ENCODE measurements around the gene WASF2.
A peak's percentile ranks its signal among the peaks of the same experiment; 100 is the strongest.

Gene WASF2

DNA sequence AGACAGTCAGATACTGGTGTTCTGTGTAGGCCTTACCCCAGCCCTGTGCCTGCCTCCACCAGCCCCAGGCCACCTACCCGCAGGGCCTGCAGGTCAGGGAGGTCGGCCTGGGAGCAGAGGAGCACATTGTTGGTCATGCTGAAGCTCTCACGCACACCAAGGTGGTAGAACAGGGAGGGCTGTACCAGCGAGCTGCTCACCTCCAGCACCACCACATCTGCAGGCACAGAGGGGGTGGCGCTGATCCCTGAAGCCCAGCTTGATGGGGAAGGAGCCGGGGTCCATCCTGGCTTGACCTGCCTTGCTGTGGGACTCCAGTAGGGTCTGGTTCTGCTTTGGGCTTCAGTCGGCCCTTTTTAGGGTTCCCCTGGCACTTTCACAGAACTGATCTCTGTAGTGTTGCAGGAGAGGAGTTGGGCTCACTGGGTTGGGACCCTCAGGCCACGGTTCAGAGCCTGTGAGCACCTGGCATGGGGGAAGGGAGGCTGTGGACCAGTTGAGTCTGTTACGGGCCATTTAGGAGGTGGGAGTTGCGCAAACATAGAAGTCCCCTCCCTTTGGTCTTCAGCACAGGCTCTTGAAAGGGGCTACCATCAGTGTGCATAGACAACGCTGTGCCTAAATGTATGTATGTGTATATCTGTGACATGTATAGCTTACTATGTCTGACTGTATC lies 125.1 kb downstream of the WASF2 start:
- TF ChIP-seq, protein P1, sequence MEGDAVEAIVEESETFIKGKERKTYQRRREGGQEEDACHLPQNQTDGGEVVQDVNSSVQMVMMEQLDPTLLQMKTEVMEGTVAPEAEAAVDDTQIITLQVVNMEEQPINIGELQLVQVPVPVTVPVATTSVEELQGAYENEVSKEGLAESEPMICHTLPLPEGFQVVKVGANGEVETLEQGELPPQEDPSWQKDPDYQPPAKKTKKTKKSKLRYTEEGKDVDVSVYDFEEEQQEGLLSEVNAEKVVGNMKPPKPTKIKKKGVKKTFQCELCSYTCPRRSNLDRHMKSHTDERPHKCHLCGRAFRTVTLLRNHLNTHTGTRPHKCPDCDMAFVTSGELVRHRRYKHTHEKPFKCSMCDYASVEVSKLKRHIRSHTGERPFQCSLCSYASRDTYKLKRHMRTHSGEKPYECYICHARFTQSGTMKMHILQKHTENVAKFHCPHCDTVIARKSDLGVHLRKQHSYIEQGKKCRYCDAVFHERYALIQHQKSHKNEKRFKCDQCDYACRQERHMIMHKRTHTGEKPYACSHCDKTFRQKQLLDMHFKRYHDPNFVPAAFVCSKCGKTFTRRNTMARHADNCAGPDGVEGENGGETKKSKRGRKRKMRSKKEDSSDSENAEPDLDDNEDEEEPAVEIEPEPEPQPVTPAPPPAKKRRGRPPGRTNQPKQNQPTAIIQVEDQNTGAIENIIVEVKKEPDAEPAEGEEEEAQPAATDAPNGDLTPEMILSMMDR (IDR thresholded peaks at IDR 0.05; ENCODE audit: extremely low read depth, missing control alignments) = no peak
- no peak for DNase-seq (ENCODE audit: low spot score)

DNA sequence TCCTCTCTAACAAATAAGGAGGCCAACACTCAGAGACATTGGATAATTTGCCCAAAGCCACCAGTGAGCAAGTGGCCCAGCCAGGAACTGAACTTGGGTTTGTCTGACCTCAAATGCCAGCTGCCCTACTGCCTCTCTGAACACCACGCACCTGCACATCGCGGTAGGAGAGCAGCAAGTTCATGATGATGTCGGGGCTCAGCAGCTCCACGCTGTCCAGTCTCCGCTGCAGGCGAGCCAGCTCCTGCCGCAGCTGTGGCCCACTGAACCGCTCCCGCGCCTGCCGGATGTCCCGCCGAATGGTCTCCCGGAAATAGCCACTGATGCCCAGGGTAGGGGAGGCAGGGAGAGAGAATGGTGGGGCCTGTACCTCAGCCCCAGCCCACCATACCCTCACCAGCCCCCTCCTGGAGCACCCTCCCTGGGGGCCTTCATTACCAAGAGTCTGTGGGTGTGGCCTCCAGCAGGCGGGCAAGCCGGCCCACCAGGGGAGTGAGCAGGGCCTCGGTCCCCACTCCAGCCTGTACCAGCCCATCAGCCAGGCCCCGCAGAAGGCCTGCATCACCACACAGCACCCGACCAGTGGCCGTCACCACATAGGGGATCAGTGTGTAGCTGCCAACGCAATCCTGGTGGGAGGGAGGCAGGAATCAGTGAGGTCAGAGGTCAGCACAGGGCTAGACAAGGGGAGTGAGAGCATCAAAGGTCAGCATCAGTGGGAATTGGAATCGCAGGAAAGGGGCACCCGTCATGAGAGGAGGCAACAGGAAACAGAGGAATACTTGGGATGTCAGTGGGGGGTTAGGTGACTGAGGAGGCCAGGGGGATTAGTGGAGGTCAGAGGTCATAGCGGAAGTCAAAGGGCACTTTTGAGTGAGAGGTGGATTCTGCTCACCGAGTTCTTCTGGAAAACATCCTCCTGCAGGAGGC lies 125.9 kb downstream of the WASF2 start:
- TF ChIP-seq, protein P1 (IDR thresholded peaks at IDR 0.05; ENCODE audit: extremely low read depth, missing control alignments) = no peak
- DNase-seq (ENCODE audit: low spot score) = no peak

DNA sequence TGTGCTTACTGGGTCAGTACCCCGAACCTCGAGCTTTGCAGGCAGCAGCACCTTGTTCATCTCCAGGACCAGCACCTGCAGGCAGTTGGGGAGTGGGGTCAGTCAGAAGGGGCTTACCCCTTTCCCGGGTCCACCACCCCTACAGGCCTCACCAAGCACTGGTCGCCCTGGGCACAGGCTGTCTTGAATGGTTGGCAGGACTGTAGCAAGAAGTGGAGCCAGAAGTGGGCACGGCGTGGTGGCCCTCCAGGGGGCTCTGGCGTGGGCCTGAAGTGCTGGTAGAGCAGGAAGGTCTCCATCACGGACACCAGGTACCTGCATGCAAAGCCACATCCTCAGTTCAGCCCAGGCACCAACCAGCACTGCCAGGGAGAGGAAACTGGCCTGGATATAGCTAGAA lies 128.4 kb downstream of the WASF2 start:
- DNase-seq (ENCODE audit: low spot score) = no peak
- TF ChIP-seq, protein P1 (IDR thresholded peaks at IDR 0.05; ENCODE audit: extremely low read depth, missing control alignments) = no peak

DNA sequence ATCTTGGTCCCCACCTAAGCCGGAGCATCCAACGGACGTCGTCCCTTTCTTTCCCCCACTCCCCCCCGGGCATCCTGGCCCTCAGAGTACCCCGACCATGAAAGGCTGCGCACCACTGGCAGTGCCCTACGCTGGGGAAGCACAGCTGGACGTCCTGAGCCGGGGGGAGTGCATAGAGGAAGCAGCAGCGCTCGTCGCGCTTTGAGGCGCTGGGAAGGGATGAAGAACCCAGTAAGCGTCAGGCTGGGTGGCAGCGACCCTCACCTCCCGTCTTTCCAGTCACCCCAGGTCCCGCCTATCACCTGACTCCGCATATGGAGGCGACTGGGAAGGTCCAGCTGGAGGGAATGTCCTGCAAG lies 128.9 kb downstream of the WASF2 start:
- no peak for DNase-seq (ENCODE audit: low spot score)
- TF ChIP-seq, protein P1 (IDR thresholded peaks at IDR 0.05; ENCODE audit: extremely low read depth, missing control alignments) = no peak

DNA sequence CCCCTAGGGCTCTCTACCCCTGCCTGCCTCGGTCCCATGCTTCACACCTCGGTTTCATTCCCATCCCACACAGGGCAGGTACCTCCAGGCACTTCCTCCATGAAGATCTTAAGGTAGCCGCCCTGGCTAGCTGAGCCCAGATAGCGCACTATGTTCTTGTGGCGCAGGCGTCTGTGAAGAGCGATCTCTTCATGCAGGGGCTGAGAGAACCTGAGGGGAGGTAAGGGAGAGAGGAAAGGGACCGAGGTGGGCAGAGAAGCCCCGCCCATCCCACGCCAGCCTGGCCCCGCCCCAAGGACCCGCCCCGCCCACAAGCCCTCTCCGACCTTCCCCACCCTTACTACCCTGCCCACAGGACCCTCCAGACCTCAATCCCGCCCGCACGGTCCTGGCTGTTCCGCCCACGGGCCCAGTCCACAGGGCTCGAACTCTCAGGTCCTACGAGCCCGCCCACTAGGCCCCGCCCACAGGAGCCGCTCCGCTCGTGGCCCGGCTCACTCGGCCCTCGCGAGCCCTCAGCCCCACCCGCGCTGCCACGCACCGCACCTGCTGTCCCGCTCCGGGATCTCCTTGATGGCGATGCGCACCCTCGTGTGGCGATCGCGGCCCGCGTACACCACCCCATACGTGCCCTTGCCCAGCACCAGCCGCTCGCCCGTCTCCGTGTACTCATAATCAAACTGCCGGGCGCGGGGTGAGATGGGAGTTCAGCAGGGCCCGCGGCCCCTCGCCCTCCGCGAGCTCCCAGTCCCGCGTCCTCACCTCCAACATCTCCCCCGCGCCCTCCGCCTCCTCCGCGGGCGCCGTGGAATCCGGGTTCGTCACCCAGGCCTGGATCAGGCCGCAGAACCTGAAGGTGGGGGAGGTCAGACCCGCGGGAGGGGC lies 129.6 kb downstream of the WASF2 start:
- DNase-seq (ENCODE audit: low spot score) = peak; percentile 81
- TF ChIP-seq, protein P1 (IDR thresholded peaks at IDR 0.05; ENCODE audit: extremely low read depth, missing control alignments) = no peak

GRCh38 chr1:27359822-27360158 lies 130.2 kb downstream of the WASF2 start:
- DNase-seq (ENCODE audit: low spot score) = no peak
- TF ChIP-seq, protein P1 (IDR thresholded peaks at IDR 0.05; ENCODE audit: extremely low read depth, missing control alignments) = no peak

All from GM20000 (cell line).